HUES6 (cell line): ENCODE data around the gene NTM.
"Not testable (repeated sequence)": the region's sequence is repeated elsewhere in the genome, so short reads cannot be mapped to it uniquely, and the experiment has no call there.

ENCODE experiments used
- H3K27ac ChIP-seq: 2 replicates; pipeline ENCODE4 v1.7.0; 2013; ENCODE audit warnings: low read depth, mild to moderate bottlenecking, low read length, inconsistent platforms
- H3K27me3 ChIP-seq: 2 replicates; pipeline ENCODE4 v1.6.1; 2013; ENCODE audit warnings: low read length; ENCODE audit not compliant: control insufficient read depth, insufficient read depth
- H3K36me3 ChIP-seq: 2 replicates; pipeline ENCODE4 v1.6.1; 2013; ENCODE audit warnings: low read length; ENCODE audit not compliant: control insufficient read depth, insufficient read depth
- H3K4me1 ChIP-seq: 2 replicates; pipeline ENCODE4 v1.6.1; 2013; ENCODE audit warnings: low read length; ENCODE audit not compliant: control insufficient read depth, insufficient read depth
- H3K4me3 ChIP-seq: 2 replicates; pipeline ENCODE4 v1.5.1; 2013; ENCODE audit warnings: low read depth, low read length
- H3K9ac ChIP-seq: one replicate; pipeline ENCODE4 v1.6.1; 2013; ENCODE audit warnings: mild to moderate bottlenecking, low read length
- H3K9me3 ChIP-seq: 2 replicates; pipeline ENCODE4 v1.6.1; 2013; ENCODE audit warnings: low read depth, low read length; ENCODE audit not compliant: control insufficient read depth, insufficient read depth

NTM gene

GRCh38 chr11:132054822-132055221 lies 684.4 kb downstream of the NTM start:
- Histone ChIP-seq H3K27ac (no peak overlapping the region), H3K4me1 (peaks cover 18% of the 10 kb centered on the region), H3K9me3 (no peaks in the 10 kb centered on the region), H3K27me3 (no peaks in the 10 kb centered on the region), H3K9ac (no peak overlapping the region), H3K4me3 (no peak overlapping the region), H3K36me3 (no peaks in the 10 kb centered on the region)

- H3K9ac ChIP-seq: no peak overlapping the region
- no peaks in the 10 kb centered on the region for H3K27me3 ChIP-seq
- no peak overlapping the region for H3K27ac ChIP-seq
- H3K36me3 ChIP-seq: no peaks in the 10 kb centered on the region
- H3K4me3 ChIP-seq: no peak overlapping the region
- peaks cover 17% of the 10 kb centered on the region for H3K4me1 ChIP-seq
- H3K9me3 ChIP-seq: no peaks in the 10 kb centered on the region
Observed at GRCh38 chr11:132055296-132055695, 684.9 kb downstream of the NTM start.

- peaks cover 8% of the 10 kb centered on the region; the same call in 1 of the 2 replicates for H3K4me1 ChIP-seq
- H3K4me3 ChIP-seq: no peak overlapping the region
- no peak overlapping the region for H3K9ac ChIP-seq
- no peaks in the 10 kb centered on the region for H3K27me3 ChIP-seq
- no peaks in the 10 kb centered on the region for H3K9me3 ChIP-seq
- H3K27ac ChIP-seq: no peak overlapping the region
- H3K36me3 ChIP-seq: no peaks in the 10 kb centered on the region
Observed at GRCh38 chr11:132056689-132057088, 686.3 kb downstream of the NTM start.

- H3K27ac ChIP-seq: no peak overlapping the region
- H3K4me3 ChIP-seq: no peak overlapping the region
Observed at GRCh38 chr11:132057266-132057665, 686.9 kb downstream of the NTM start.

GRCh38 chr11:132058211-132058772 lies 687.9 kb downstream of the NTM start:
- no peaks in the 10 kb centered on the region for H3K36me3 ChIP-seq
- no peak overlapping the region for H3K9ac ChIP-seq
- no peak overlapping the region for H3K27ac ChIP-seq
- no peak overlapping the region for H3K4me3 ChIP-seq
- no peaks in the 10 kb centered on the region for H3K9me3 ChIP-seq
- no peaks in the 10 kb centered on the region for H3K27me3 ChIP-seq
- H3K4me1 ChIP-seq: peaks cover 8% of the 10 kb centered on the region; the same call in 1 of the 2 replicates

More at GRCh38 chr11:132057266-132057665, 686.9 kb downstream of the NTM start:
- no peaks in the 10 kb centered on the region for H3K9me3 ChIP-seq
- no peak overlapping the region for H3K9ac ChIP-seq
- H3K4me1 ChIP-seq: peaks cover 8% of the 10 kb centered on the region; the same call in 1 of the 2 replicates
- no peaks in the 10 kb centered on the region for H3K36me3 ChIP-seq
- H3K27me3 ChIP-seq: no peaks in the 10 kb centered on the region

GRCh38 chr11:132060567-132060966 lies 690.2 kb downstream of the NTM start:
- Histone ChIP-seq H3K4me1 (peaks cover 11% of the 10 kb centered on the region; the same call in 1 of the 2 replicates), H3K27ac (no peak overlapping the region), H3K9me3 (no peaks in the 10 kb centered on the region)

GRCh38 chr11:132062031-132062430 lies 691.6 kb downstream of the NTM start:
- Histone ChIP-seq H3K27ac (no peak overlapping the region), H3K27me3 (no peaks in the 10 kb centered on the region), H3K4me1 (peaks cover 11% of the 10 kb centered on the region; the same call in 1 of the 2 replicates), H3K9ac (no peak overlapping the region), H3K9me3 (no peaks in the 10 kb centered on the region), H3K4me3 (no peak overlapping the region), H3K36me3 (no peaks in the 10 kb centered on the region)

More at GRCh38 chr11:132060567-132060966, 690.2 kb downstream of the NTM start:
- Histone ChIP-seq H3K36me3 (no peaks in the 10 kb centered on the region), H3K27me3 (no peaks in the 10 kb centered on the region), H3K4me3 (no peak overlapping the region), H3K9ac (no peak overlapping the region)

GRCh38 chr11:132062541-132062940 lies 692.1 kb downstream of the NTM start:
- peaks cover 11% of the 10 kb centered on the region; the same call in 1 of the 2 replicates for H3K4me1 ChIP-seq
- no peaks in the 10 kb centered on the region for H3K36me3 ChIP-seq

GRCh38 chr11:132064987-132065620 lies 694.7 kb downstream of the NTM start:
- Histone ChIP-seq H3K9ac (no peak overlapping the region), H3K27ac (no peak overlapping the region), H3K27me3 (no peaks in the 10 kb centered on the region)

More at GRCh38 chr11:132062541-132062940, 692.1 kb downstream of the NTM start:
- no peaks in the 10 kb centered on the region for H3K27me3 ChIP-seq
- no peak overlapping the region for H3K27ac ChIP-seq
- no peaks in the 10 kb centered on the region for H3K9me3 ChIP-seq
- no peak overlapping the region for H3K9ac ChIP-seq
- H3K4me3 ChIP-seq: no peak overlapping the region

GRCh38 chr11:132068556-132068955 lies 698.1 kb downstream of the NTM start:
- peaks cover 19% of the 10 kb centered on the region for H3K4me1 ChIP-seq
- no peaks in the 10 kb centered on the region for H3K36me3 ChIP-seq
- no peak overlapping the region for H3K4me3 ChIP-seq
- H3K27me3 ChIP-seq: no peaks in the 10 kb centered on the region
- H3K9me3 ChIP-seq: no peaks in the 10 kb centered on the region; the same call in 1 of the 2 replicates
- no peak overlapping the region for H3K27ac ChIP-seq
- H3K9ac ChIP-seq: no peak overlapping the region

More at GRCh38 chr11:132064987-132065620, 694.7 kb downstream of the NTM start:
- Histone ChIP-seq H3K4me1 (peaks cover 3% of the 10 kb centered on the region; the same call in 1 of the 2 replicates), H3K36me3 (no peaks in the 10 kb centered on the region), H3K4me3 (no peak overlapping the region), H3K9me3 (no peaks in the 10 kb centered on the region; the same call in 1 of the 2 replicates)

- not testable (repeated sequence) for H3K36me3 ChIP-seq, H3K27ac ChIP-seq, H3K4me3 ChIP-seq, H3K9me3 ChIP-seq, H3K27me3 ChIP-seq, H3K9ac ChIP-seq
- H3K4me1 ChIP-seq: peaks cover 16% of the 10 kb centered on the region
Observed at GRCh38 chr11:132069593-132069992, 699.2 kb downstream of the NTM start.
